Cardiac fibroblast (primary cell): ENCODE measurements around the gene SLC10A7.

Source experiments
- DNase-seq, 2 donors: peaks; one replicate each; pipeline versions ENCODE4 v3.0.0 to v3.0.0-alpha.2; 2010; ENCODE audit warnings: low read depth in 2 of 2
- H3K4me3 ChIP-seq, 2 donors: replicated peaks in 1 of 2; 1 replicate in 1 of 2; 2 replicates in 1 of 2; pipeline ENCODE4 v1.5.1; 2011; ENCODE audit warnings: low read depth in 2 of 2, low read length in 2 of 2, mild to moderate bottlenecking in 2 of 2, moderate library complexity in 1 of 2
- TF ChIP-seq, protein P1 (sequence below): IDR thresholded peaks from one replicate; pipeline ENCODE4 v1.5.1; 2011; ENCODE audit warnings: low read depth, mild to moderate bottlenecking, low read length, inconsistent platforms

Gene SLC10A7

DNA sequence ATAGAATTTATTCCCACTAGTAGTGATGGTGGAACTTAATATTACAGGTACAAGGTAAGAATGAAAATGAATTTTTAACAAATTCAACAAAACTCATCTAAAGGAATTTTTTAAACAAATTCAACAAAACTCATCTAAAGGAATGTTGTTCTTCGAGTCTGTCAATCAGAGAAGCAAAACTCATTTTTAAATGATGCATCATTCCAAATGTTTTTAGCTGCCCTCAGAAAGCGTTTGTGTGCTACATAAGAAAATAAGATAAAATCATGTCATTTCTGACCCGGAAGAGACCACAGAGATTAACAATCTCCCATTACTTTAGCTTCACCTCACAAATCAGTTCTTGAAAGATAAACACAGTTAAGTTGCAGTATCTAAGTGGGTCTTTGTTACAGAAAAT is 178.0 kb downstream of the SLC10A7 start:
- H3K4me3 ChIP-seq, result no peak overlapping the region
- TF ChIP-seq, protein P1, sequence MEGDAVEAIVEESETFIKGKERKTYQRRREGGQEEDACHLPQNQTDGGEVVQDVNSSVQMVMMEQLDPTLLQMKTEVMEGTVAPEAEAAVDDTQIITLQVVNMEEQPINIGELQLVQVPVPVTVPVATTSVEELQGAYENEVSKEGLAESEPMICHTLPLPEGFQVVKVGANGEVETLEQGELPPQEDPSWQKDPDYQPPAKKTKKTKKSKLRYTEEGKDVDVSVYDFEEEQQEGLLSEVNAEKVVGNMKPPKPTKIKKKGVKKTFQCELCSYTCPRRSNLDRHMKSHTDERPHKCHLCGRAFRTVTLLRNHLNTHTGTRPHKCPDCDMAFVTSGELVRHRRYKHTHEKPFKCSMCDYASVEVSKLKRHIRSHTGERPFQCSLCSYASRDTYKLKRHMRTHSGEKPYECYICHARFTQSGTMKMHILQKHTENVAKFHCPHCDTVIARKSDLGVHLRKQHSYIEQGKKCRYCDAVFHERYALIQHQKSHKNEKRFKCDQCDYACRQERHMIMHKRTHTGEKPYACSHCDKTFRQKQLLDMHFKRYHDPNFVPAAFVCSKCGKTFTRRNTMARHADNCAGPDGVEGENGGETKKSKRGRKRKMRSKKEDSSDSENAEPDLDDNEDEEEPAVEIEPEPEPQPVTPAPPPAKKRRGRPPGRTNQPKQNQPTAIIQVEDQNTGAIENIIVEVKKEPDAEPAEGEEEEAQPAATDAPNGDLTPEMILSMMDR, result no peak

DNA sequence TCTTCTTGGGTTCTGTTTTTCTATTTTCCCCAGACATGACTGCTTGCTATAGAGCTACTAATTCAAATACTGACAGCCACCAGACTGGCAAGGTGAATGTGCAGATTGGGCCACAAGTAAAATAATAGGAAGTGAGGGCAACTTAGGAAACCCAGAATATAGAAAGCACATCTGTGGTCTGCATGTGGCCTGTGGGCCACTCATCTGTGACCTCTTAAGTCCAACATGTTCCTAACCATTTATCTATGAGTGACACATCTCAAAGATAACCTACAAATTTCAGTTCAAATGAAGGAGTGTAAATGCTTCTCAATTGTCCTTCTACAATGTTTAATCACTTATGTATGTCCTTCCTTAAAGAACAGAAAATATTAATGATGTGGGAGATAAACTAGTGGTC is 178.5 kb downstream of the SLC10A7 start:
- DNase-seq, result no peak
- H3K4me3 ChIP-seq, result no peak overlapping the region
- TF ChIP-seq, protein P1, result no peak

More for the DNA sequence above, 178.0 kb downstream of the SLC10A7 start:
- no peak for DNase-seq

DNA sequence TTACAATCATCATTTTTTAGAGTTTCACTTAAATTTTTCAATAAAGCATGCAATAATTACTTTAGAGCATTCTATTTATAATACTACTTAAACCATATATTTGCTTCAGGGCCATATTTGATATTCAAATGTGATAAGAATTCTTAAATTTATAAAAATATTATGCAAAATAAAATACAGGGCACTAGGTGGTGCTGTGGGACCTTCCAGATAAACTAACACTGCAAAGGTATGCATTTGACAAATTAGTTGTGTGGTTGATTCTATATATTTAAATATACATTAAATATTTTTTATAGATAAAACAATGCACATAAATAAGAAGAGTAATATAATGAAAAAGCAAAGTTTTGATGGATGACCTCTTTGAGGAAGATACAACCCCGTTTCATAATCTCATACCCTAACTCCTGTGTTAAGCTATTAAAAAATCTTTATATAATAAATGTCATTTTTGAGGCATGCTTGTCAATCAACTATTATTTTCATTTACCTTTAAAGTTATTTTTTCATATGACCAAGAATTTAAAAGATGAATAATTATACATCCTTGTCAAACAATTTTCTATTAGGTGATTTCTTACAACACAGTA is 179.0 kb downstream of the SLC10A7 start:
- TF ChIP-seq, protein P1, result peak; percentile 53
- no peak overlapping the region for H3K4me3 ChIP-seq
- DNase-seq, result peak; percentile 66 to 75

DNA sequence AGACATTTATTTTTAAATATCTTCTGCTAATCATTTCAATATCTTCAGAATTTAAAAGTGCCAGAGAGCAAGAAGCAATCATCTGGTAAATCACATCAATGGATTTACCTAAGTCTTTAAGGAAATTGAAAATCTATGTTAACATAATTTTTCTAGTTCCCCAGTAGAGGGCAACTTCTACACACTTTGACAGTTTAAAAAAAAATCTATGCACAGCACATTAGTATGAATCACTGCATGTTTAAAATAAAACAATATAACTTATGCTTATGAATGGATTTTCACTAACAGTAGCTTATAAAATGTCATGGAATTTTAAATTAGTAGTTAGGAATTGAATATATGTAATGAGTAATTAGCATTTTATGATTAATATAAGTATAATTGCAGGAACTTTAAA is 180.9 kb downstream of the SLC10A7 start:
- TF ChIP-seq, protein P1, result peak; percentile 35
- DNase-seq, result peak; percentile 46 to 54
- no peak overlapping the region for H3K4me3 ChIP-seq

DNA sequence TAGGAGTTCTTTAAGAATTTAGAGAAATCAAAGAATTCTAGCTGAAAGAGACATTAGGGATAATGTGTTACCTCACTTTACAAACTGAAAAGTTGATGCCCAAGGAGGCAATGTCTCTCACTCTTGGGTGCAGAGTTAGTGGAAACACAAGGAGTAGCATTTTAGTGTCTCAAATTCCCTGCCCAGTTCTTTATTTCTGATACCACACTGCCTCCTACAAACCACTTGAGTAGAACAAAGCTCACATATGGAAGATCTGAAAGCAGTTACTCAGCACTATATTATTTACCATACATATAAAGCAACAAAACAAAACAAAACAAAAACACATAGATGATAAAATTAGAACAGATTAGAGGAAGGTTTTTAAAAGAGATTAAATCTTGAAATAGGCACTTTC is 183.2 kb downstream of the SLC10A7 start:
- H3K4me3 ChIP-seq, result no peak overlapping the region
- DNase-seq, result peak; percentile 31 to 46
- TF ChIP-seq, protein P1, result no peak

DNA sequence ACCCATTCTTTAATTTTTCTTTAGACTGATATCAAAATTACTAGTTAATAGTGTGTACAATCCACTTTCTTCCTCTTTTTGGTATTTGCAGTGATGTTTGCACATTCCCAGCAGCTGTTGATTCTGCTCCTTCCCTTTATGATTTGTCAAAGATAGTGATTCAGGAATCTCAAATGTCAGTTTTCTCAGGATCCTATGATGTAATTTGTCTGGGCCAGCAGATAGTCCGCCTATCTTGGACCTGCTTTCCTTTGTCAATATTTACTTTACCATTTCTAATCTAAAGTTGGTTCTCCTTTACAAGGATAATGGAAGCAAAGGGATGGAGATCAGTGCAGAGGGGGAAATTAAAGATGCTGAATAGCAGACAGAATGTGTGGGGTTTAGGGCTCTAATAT is 185.3 kb downstream of the SLC10A7 start:
- TF ChIP-seq, protein P1, result no peak
- DNase-seq, result no peak
- H3K4me3 ChIP-seq, result no peak overlapping the region
